ENCODE measurements around the gene BNC1. TPM values are rescaled to one million over a fixed set of nuclear protein-coding genes. Genes with fewer than 3 reads are reported as not detected.
A peak's percentile ranks its signal among the peaks of the same experiment; 100 is the strongest.

Gene BNC1
- total RNA-seq, 2 experiments from 2014 or later: not detected

- H3K4me1 Mint-ChIP-seq: peaks cover 8% of the 10 kb centered on the region
- DNase-seq (no peak), ATAC-seq (ENCODE audit: low read depth) (no peak)
- POLR2A ChIA-PET: interaction anchor here (1.0 to 2.0 kb wide), 3 partner anchors 42 to 195 kb away, joined by 3 to 6 read pairs (median 5); partner anchors contain the start of genes C15orf40 and TM6SF1
- peak overlapping the region; percentile 83 for H3K27ac Mint-ChIP-seq
- peaks cover 5% of the 10 kb centered on the region for H3K36me3 Mint-ChIP-seq
- peak overlapping the region; percentile 85 for H3K4me3 Mint-ChIP-seq
- H3K27me3 Mint-ChIP-seq: peaks cover 24% of the 10 kb centered on the region
- no peaks in the 10 kb centered on the region for H3K9me3 Mint-ChIP-seq
These were observed 77.9 kb downstream of the BNC1 start for GRCh38 chr15:83206526-83207008.

Other genes starting within 250 kb of the BNC1 start
- gene BTBD1, start 217.4 kb downstream of the BNC1 start, total RNA-seq: 10 to 100 TPM; 56.3 to 59.2 TPM
- gene TM6SF1, start 177.0 kb downstream of the BNC1 start, total RNA-seq: 10 to 100 TPM; 14.3 to 16.3 TPM
- gene HDGFL3, start 76.8 kb downstream of the BNC1 start, total RNA-seq: 10 to 100 TPM; 26.6 to 29.0 TPM
- gene SH3GL3, start 162.7 kb upstream of the BNC1 start, total RNA-seq: not detected